Stimulated activated CD4-positive, alpha-beta T cell treated with anti-CD3 and anti-CD28 coated beads, Interleukin-1b, Interleukin-23, amount 100 ng/mL, for 4 hours (primary cell): ENCODE data around the gene NLRP5.
"Not testable (repeated sequence)": the region's sequence is repeated elsewhere in the genome, so short reads cannot be mapped to it uniquely, and the experiment has no call there.

ENCODE experiments used
- DNase-seq, 2 donors: peaks; one replicate each; pipeline ENCODE4 v3.0.0-alpha.2; 2020; ENCODE audit warnings: low read depth in 2 of 2

NLRP5 gene

GRCh38 chr19:55986487-55986886, at the start of gene NLRP5:
Gene NLRP5, plus strand, starts transcription at chr19:55986775.
- DNase-seq, result no peak

- DNase-seq, result no peak
Measured at GRCh38 chr19:55939206-55939605, 47.4 kb upstream of the NLRP5 start.

GRCh38 chr19:55940306-55940705, 46.3 kb upstream of the NLRP5 start:
- DNase-seq, result no peak

- no peak for DNase-seq
Measured at GRCh38 chr19:55947532-55947931, 39.0 kb upstream of the NLRP5 start, which contains the start of gene NLRP8. Gene NLRP8, plus strand, starts transcription at chr19:55947832.

GRCh38 chr19:55950566-55950965, 36.0 kb upstream of the NLRP5 start:
- DNase-seq, result not testable (repeated sequence)

GRCh38 chr19:55956431-55956830, 30.1 kb upstream of the NLRP5 start:
- DNase-seq, result no peak

- no peak for DNase-seq
Measured at GRCh38 chr19:55958356-55958755, 28.2 kb upstream of the NLRP5 start.

- DNase-seq, result no peak
Measured at GRCh38 chr19:55959996-55960675, 26.4 kb upstream of the NLRP5 start.

- no peak for DNase-seq
Measured at GRCh38 chr19:55962186-55962585, 24.4 kb upstream of the NLRP5 start.

GRCh38 chr19:55973982-55974381, 12.6 kb upstream of the NLRP5 start:
- no peak for DNase-seq

GRCh38 chr19:55980415-55980814, 6.2 kb upstream of the NLRP5 start:
- no peak for DNase-seq

GRCh38 chr19:55985254-55985653, 1.3 kb upstream of the NLRP5 start:
- no peak for DNase-seq

GRCh38 chr19:55990831-55991230, 4.3 kb downstream of the NLRP5 start:
- no peak for DNase-seq

GRCh38 chr19:55993492-55993891, 6.9 kb downstream of the NLRP5 start:
- DNase-seq, result no peak

GRCh38 chr19:56014765-56015164, 28.2 kb downstream of the NLRP5 start:
- no peak for DNase-seq

- DNase-seq, result no peak
Measured at GRCh38 chr19:56015756-56016155, 29.2 kb downstream of the NLRP5 start.

- DNase-seq, result not testable (repeated sequence)
Measured at GRCh38 chr19:56019325-56019724, 32.8 kb downstream of the NLRP5 start.

GRCh38 chr19:56020355-56020975, 33.9 kb downstream of the NLRP5 start:
- DNase-seq, result not testable (repeated sequence)

- no peak for DNase-seq
Measured at GRCh38 chr19:56026769-56027168, 40.2 kb downstream of the NLRP5 start.

- DNase-seq, result no peak
Measured at GRCh38 chr19:56053596-56053995, 67.0 kb downstream of the NLRP5 start.

- DNase-seq, result peak; percentile 41 to 59
Measured at GRCh38 chr19:56066152-56067023, 79.8 kb downstream of the NLRP5 start.

- DNase-seq, result no peak
Measured at GRCh38 chr19:56069642-56070041, 83.1 kb downstream of the NLRP5 start.

GRCh38 chr19:56071151-56071550, 84.6 kb downstream of the NLRP5 start:
- DNase-seq, result no peak
